Neural progenitor cell (in vitro differentiated cells): ENCODE measurements around the gene TNS3. TPM values are rescaled to one million over a fixed set of nuclear protein-coding genes. Genes with fewer than 3 reads are reported as not detected.

ENCODE experiments used
- DNase-seq: peaks from one replicate; pipeline ENCODE4 v3.0.0-alpha.2; 2016; ENCODE audit warnings: low spot score
- H2AFZ ChIP-seq: fragments of 200-600 bp; sonication (generic); replicated peaks from 2 replicates; pipeline ENCODE4 v1.6.1; 2016; ENCODE audit warnings: antibody characterized with exemption
- H3F3A ChIP-seq: fragments of 200-600 bp; sonication (generic); 2 replicates; pipeline ENCODE4 v1.6.1; 2016; ENCODE audit warnings: antibody characterized with exemption, low read depth
- H3K27ac ChIP-seq: fragments of 200-600 bp; sonication (generic); 2 replicates; pipeline ENCODE4 v1.5.1; 2016; ENCODE audit warnings: mild to moderate bottlenecking
- H3K27me3 ChIP-seq: fragments of 200-600 bp; sonication (generic); 2 replicates; pipeline ENCODE4 v1.6.1; 2016; ENCODE audit warnings: mild to moderate bottlenecking, moderate library complexity
- H3K36me3 ChIP-seq: fragments of 200-600 bp; sonication (generic); 2 replicates; pipeline ENCODE4 v1.5.1; 2016
- H3K4me1 ChIP-seq: fragments of 200-600 bp; sonication (generic); 2 replicates; pipeline ENCODE4 v1.6.1; 2016; ENCODE audit warnings: mixed run types
- H3K4me2 ChIP-seq: fragments of 200-600 bp; sonication (generic); 2 replicates; pipeline ENCODE4 v1.6.1; 2016
- H3K4me3 ChIP-seq: fragments of 200-600 bp; sonication (generic); 2 replicates; pipeline ENCODE4 v1.5.1; 2016
- H3K79me2 ChIP-seq: fragments of 200-600 bp; sonication (generic); 2 replicates; pipeline ENCODE4 v1.6.1; 2016; ENCODE audit warnings: low read depth
- H3K9ac ChIP-seq: fragments of 200-600 bp; sonication (generic); 2 replicates; pipeline ENCODE4 v1.6.1; 2016
- H3K9me3 ChIP-seq: fragments of 200-600 bp; sonication (generic); 2 replicates; pipeline ENCODE4 v1.5.1; 2016; ENCODE audit warnings: low read depth
- H4K20me1 ChIP-seq: fragments of 200-600 bp; sonication (generic); 2 replicates; pipeline ENCODE4 v1.6.1; 2016; ENCODE audit warnings: low read depth
- H3K27ac Mint-ChIP-seq: 3 replicates; pipeline ENCODE4 v1.8.0; 2021; ENCODE audit warnings: mixed read lengths
- H3K27me3 Mint-ChIP-seq: 2 replicates; pipeline ENCODE4 v1.8.0; 2022; ENCODE audit warnings: low read depth, mild to moderate bottlenecking, inconsistent platforms, moderate library complexity, mixed read lengths; ENCODE audit not compliant: insufficient read depth
- H3K36me3 Mint-ChIP-seq: 3 replicates; pipeline ENCODE4 v1.8.0; 2021; ENCODE audit warnings: mixed read lengths
- H3K4me1 Mint-ChIP-seq: 3 replicates; pipeline ENCODE4 v1.8.0; 2021; ENCODE audit warnings: mixed read lengths
- H3K4me3 Mint-ChIP-seq: 3 replicates; pipeline ENCODE4 v1.8.0; 2021; ENCODE audit warnings: mild to moderate bottlenecking, moderate library complexity, mixed read lengths
- H3K9me3 Mint-ChIP-seq: 3 replicates; pipeline ENCODE4 v1.8.0; 2020; ENCODE audit warnings: mixed read lengths
- EZH2 ChIP-seq: fragments of 200-600 bp; sonication (generic); IDR thresholded peaks from 2 replicates; pipeline ENCODE4 v1.6.1; 2017; ENCODE audit warnings: antibody characterized with exemption, mild to moderate bottlenecking, moderate library complexity
- EZH2phosphoT487 ChIP-seq: fragments of 200-600 bp; sonication (generic); IDR thresholded peaks from 2 replicates; pipeline ENCODE4 v1.6.1; 2017; ENCODE audit warnings: antibody characterized with exemption
- total RNA-seq: library from RNA; depleted of rRNA; stranded (reverse); fragments of >200 nt; gene quantifications from 2 replicates; pipeline ENCODE4 v1.2.3, GENCODE V29; 2015; ENCODE audit warnings: low replicate concordance
- TF ChIP-seq, protein P1 (sequence below): fragments of 200-600 bp; sonication (generic); IDR thresholded peaks from 2 replicates; pipeline ENCODE4 v1.5.1; 2017; ENCODE audit warnings: antibody characterized with exemption, mild to moderate bottlenecking

The TNS3 gene
- total RNA-seq, 1 donor from 2014 or later = 15.0 TPM

DNA sequence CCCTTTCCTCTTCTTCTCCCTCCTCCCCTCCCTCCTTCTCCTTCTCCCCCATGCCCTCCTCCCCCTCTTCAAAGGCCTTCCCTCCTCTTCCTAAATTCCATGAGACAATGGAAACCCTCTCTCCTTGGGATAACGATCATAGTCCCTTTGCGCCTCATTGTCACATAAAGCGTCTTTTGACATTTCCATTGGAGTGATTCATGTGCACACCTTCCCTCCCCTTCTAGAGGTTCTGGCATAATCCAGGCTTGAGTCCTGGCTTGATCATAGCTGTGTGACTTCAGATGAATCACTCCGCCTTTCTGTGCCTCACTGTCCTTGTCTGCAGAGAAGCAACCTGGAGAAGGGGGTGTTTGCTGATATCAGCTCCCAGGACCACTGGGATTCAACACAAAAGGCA lies 204.2 kb downstream of the TNS3 start:
- H3K4me1 ChIP-seq = peaks cover 24% of the 10 kb centered on the region
- no peak overlapping the region for H2AFZ ChIP-seq
- TF ChIP-seq EZH2phosphoT487 (no peak), EZH2 (no peak)
- TF ChIP-seq, protein P1, sequence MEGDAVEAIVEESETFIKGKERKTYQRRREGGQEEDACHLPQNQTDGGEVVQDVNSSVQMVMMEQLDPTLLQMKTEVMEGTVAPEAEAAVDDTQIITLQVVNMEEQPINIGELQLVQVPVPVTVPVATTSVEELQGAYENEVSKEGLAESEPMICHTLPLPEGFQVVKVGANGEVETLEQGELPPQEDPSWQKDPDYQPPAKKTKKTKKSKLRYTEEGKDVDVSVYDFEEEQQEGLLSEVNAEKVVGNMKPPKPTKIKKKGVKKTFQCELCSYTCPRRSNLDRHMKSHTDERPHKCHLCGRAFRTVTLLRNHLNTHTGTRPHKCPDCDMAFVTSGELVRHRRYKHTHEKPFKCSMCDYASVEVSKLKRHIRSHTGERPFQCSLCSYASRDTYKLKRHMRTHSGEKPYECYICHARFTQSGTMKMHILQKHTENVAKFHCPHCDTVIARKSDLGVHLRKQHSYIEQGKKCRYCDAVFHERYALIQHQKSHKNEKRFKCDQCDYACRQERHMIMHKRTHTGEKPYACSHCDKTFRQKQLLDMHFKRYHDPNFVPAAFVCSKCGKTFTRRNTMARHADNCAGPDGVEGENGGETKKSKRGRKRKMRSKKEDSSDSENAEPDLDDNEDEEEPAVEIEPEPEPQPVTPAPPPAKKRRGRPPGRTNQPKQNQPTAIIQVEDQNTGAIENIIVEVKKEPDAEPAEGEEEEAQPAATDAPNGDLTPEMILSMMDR = no peak
- Mint-ChIP-seq H3K36me3 (no peaks in the 10 kb centered on the region), H3K4me3 (no peak overlapping the region), H3K27ac (no peak overlapping the region), H3K27me3 (peaks cover 4% of the 10 kb centered on the region), H3K9me3 (no peaks in the 10 kb centered on the region), H3K4me1 (peaks cover 58% of the 10 kb centered on the region)
- H3K4me3 ChIP-seq = no peak overlapping the region
- H3F3A ChIP-seq = peaks cover 18% of the 10 kb centered on the region
- no peaks in the 10 kb centered on the region for H3K27me3 ChIP-seq
- H3K27ac ChIP-seq = no peak overlapping the region
- no peak overlapping the region for H3K9ac ChIP-seq
- H3K9me3 ChIP-seq = no peaks in the 10 kb centered on the region
- peaks cover 10% of the 10 kb centered on the region for H4K20me1 ChIP-seq
- no peaks in the 10 kb centered on the region for H3K36me3 ChIP-seq
- no peak overlapping the region for H3K4me2 ChIP-seq
- DNase-seq = no peak
- H3K79me2 ChIP-seq = no peaks in the 10 kb centered on the region

DNA sequence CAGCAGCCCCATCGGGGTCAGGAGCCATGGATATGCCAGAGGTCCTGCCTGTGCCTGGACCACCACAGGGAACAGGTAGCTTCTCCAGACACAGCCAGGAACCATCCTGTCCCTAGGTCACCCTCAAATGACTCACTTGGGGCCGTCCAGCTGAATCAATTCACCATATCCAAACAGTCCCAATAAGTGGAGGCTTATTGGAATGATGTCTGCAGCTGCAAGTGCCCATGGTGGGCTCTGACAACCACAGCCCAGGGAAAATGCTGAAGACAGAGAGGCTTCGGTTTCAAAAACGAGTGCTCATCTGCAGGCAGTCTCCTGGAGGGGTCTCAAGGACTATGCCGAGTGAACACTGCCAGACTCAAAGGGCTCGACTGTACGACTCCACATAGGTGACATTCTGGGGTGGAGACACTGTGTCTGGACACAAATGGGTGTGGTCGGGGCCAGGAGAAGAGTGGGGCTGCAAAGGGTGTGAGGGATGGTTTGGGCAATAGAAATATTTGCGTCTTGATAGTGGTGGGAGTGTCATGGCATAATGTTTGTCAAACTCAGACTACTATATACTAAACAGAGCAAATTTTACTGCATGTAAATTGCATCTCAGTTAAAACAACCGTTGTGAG lies 204.8 kb downstream of the TNS3 start:
- Mint-ChIP-seq H3K27ac (no peak overlapping the region), H3K9me3 (no peaks in the 10 kb centered on the region), H3K27me3 (peaks cover 4% of the 10 kb centered on the region), H3K4me1 (peaks cover 56% of the 10 kb centered on the region), H3K4me3 (no peak overlapping the region), H3K36me3 (no peaks in the 10 kb centered on the region)
- H3K79me2 ChIP-seq = no peaks in the 10 kb centered on the region
- H3K27me3 ChIP-seq = no peaks in the 10 kb centered on the region
- H3K4me1 ChIP-seq = peaks cover 24% of the 10 kb centered on the region
- H3K9me3 ChIP-seq = no peaks in the 10 kb centered on the region
- TF ChIP-seq, protein P1 = no peak
- TF ChIP-seq EZH2phosphoT487 (no peak), EZH2 (no peak)
- no peaks in the 10 kb centered on the region for H3K36me3 ChIP-seq
- H2AFZ ChIP-seq = no peak overlapping the region
- H3K9ac ChIP-seq = no peak overlapping the region
- no peak overlapping the region for H3K4me2 ChIP-seq
- DNase-seq = no peak
- no peak overlapping the region for H3K27ac ChIP-seq
- peaks cover 15% of the 10 kb centered on the region for H3F3A ChIP-seq
- no peak overlapping the region for H3K4me3 ChIP-seq
- peaks cover 10% of the 10 kb centered on the region for H4K20me1 ChIP-seq

DNA sequence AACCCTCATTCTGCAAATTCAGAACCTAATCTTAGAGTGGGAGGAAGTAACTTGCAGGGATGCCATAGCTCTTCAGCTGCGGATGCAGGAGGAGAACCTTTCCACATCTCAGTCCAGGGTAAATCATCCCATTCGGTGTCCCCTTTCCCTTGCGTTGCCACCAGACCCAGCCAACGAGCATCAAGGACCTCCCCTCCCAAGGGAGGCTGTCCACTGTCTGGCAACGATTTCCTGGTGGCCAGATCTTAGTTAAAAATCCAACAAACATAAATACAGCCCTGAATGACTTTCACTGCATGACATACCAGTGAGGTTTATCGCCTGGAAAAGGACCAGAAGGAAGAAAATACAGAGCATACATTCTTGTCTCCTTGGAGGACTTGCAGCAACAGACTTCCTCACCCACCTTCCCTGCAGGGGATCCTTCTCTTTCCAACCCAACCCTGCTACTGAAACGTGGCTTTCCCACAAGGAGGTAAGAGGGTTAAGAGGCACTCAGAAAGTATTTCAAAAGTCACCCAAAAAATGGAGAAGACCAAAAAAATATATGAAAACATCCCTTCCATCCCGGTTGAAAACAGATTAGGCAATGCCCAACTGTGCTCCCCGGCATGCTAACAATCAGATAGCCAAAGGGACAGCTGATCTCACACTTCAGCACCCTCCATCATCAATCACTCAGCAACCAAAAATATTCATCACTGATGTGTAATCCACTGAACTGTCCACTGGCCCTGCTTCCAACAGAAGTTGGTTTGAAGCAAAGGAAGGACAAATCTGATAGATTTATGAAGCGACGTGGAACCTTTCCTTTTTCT lies 206.6 kb downstream of the TNS3 start:
- Mint-ChIP-seq H3K36me3 (no peaks in the 10 kb centered on the region), H3K27ac (peak overlapping the region; percentile 78), H3K27me3 (peaks cover 2% of the 10 kb centered on the region), H3K4me1 (peaks cover 46% of the 10 kb centered on the region), H3K9me3 (no peaks in the 10 kb centered on the region), H3K4me3 (no peak overlapping the region)
- no peaks in the 10 kb centered on the region for H3K9me3 ChIP-seq
- TF ChIP-seq EZH2phosphoT487 (no peak), EZH2 (no peak)
- TF ChIP-seq, protein P1 = no peak
- H3K79me2 ChIP-seq = no peaks in the 10 kb centered on the region
- H3K27me3 ChIP-seq = no peaks in the 10 kb centered on the region
- H4K20me1 ChIP-seq = peaks cover 1% of the 10 kb centered on the region
- no peaks in the 10 kb centered on the region for H3F3A ChIP-seq
- peaks cover 11% of the 10 kb centered on the region for H3K4me1 ChIP-seq
- no peak overlapping the region for H3K9ac ChIP-seq
- no peak for DNase-seq
- no peak overlapping the region for H2AFZ ChIP-seq
- no peaks in the 10 kb centered on the region for H3K36me3 ChIP-seq
- H3K4me2 ChIP-seq = no peak overlapping the region
- H3K27ac ChIP-seq = no peak overlapping the region
- no peak overlapping the region for H3K4me3 ChIP-seq
